LNCaP clone FGC (cell line): ENCODE measurements around the gene MACO1.

ENCODE experiments used
- DNase-seq: peaks from one replicate; pipeline ENCODE4 v3.0.0-alpha.2; 2011; ENCODE audit warnings: low read depth
- H3K4me3 ChIP-seq: 2 replicates; pipeline ENCODE4 v1.5.1; 2011; ENCODE audit warnings: mild to moderate bottlenecking, low read depth, low read length, control low read depth
- CTCF ChIP-seq: IDR thresholded peaks from 2 replicates; pipeline ENCODE4 v1.5.1; 2012; ENCODE audit warnings: mild to moderate bottlenecking; ENCODE audit not compliant: control insufficient read depth, insufficient read depth; ENCODE audit errors: extremely low read depth

MACO1 gene

GRCh38 chr1:25461849-25462248 lies 31.2 kb downstream of the MACO1 start:
- no peak for TF ChIP-seq CTCF
- no peak for DNase-seq
- H3K4me3 ChIP-seq = no peak overlapping the region

GRCh38 chr1:25462732-25463131 lies 32.0 kb downstream of the MACO1 start:
- DNase-seq = peak; percentile 68
- TF ChIP-seq CTCF = no peak
- H3K4me3 ChIP-seq = no peak overlapping the region

- H3K4me3 ChIP-seq = no peak overlapping the region
- no peak for DNase-seq
- no peak for TF ChIP-seq CTCF
Observed at GRCh38 chr1:25467193-25467592, 36.5 kb downstream of the MACO1 start.

GRCh38 chr1:25467616-25468015 lies 36.9 kb downstream of the MACO1 start:
- no peak for TF ChIP-seq CTCF
- no peak for DNase-seq
- H3K4me3 ChIP-seq = no peak overlapping the region

GRCh38 chr1:25468033-25468432 lies 37.3 kb downstream of the MACO1 start:
- no peak for TF ChIP-seq CTCF
- H3K4me3 ChIP-seq = no peak overlapping the region
- no peak for DNase-seq

- no peak for TF ChIP-seq CTCF
- DNase-seq = no peak
Observed at GRCh38 chr1:25469177-25469576, 38.5 kb downstream of the MACO1 start.

GRCh38 chr1:25472471-25472870 lies 41.8 kb downstream of the MACO1 start:
- H3K4me3 ChIP-seq = no peak overlapping the region
- DNase-seq = no peak
- no peak for TF ChIP-seq CTCF

More at GRCh38 chr1:25469177-25469576, 38.5 kb downstream of the MACO1 start:
- no peak overlapping the region for H3K4me3 ChIP-seq
